Measurements from ENCODE around the gene OSBPL8.

GRCh38 chr12:76536546-76536945 lies 23.0 kb downstream of the OSBPL8 start:
- TF ChIP-seq CTCF (IDR thresholded peaks at IDR 0.05; ENCODE audit: poor library complexity) (no peak), EZH2 (IDR thresholded peaks at IDR 0.05; ENCODE audit: borderline replicate concordance) (no peak)
